GM23338 (cell line): ENCODE data around the gene TSHZ2. TPM values are rescaled to one million over a fixed set of nuclear protein-coding genes. Genes with fewer than 3 reads are reported as not detected.

Experiments
- ATAC-seq: fragments of 200-7000 bp; cut with Tn5 transposase; 3 replicates; pipeline ENCODE4 v1.9.1; 2020
- DNase-seq: peaks from one replicate; pipeline ENCODE4 v3.0.0-alpha.2; 2015; ENCODE audit warnings: low spot score
- H2AFZ ChIP-seq: fragments of 200-600 bp; sonication (generic); 2 replicates; pipeline ENCODE4 v1.8.0; 2016; ENCODE audit warnings: antibody characterized with exemption, mild to moderate bottlenecking, moderate library complexity
- H3F3A ChIP-seq: fragments of 200-600 bp; sonication (generic); replicated peaks from 2 replicates; pipeline ENCODE4 v1.8.0; 2017; ENCODE audit warnings: antibody characterized with exemption, mixed run types, low read depth
- H3K27ac ChIP-seq: fragments of 200-600 bp; sonication (generic); 2 replicates; pipeline ENCODE4 v1.6.1; 2016; ENCODE audit warnings: low read depth
- H3K27me3 ChIP-seq: fragments of 200-600 bp; sonication (generic); 2 replicates; pipeline ENCODE4 v1.8.0; 2016; ENCODE audit warnings: mild to moderate bottlenecking, mixed run types, moderate library complexity; ENCODE audit not compliant: insufficient read depth
- H3K36me3 ChIP-seq: fragments of 200-600 bp; sonication (generic); 2 replicates; pipeline ENCODE4 v1.8.0; 2016; ENCODE audit warnings: mild to moderate bottlenecking; ENCODE audit not compliant: insufficient read depth
- H3K4me1 ChIP-seq: fragments of 200-600 bp; sonication (generic); 2 replicates; pipeline ENCODE4 v1.8.0; 2016; ENCODE audit warnings: mild to moderate bottlenecking, moderate library complexity; ENCODE audit not compliant: insufficient read depth
- H3K4me2 ChIP-seq: fragments of 200-600 bp; sonication (generic); 2 replicates; pipeline ENCODE4 v1.7.1; 2017; ENCODE audit warnings: mixed run types
- H3K4me3 ChIP-seq: fragments of 200-600 bp; sonication (generic); 2 replicates; pipeline ENCODE4 v1.6.1; 2016; ENCODE audit warnings: mixed run types
- H3K79me2 ChIP-seq: fragments of 200-600 bp; sonication (generic); replicated peaks from 2 replicates; pipeline ENCODE4 v1.8.0; 2017; ENCODE audit warnings: mild to moderate bottlenecking; ENCODE audit not compliant: insufficient read depth
- H3K9me2 ChIP-seq: fragments of 200-600 bp; sonication (generic); 2 replicates; pipeline ENCODE4 v1.8.0; 2017; ENCODE audit not compliant: insufficient read depth
- H4K20me1 ChIP-seq: fragments of 200-600 bp; sonication (generic); replicated peaks from 2 replicates; pipeline ENCODE4 v1.8.0; 2017; ENCODE audit warnings: mild to moderate bottlenecking; ENCODE audit not compliant: insufficient read depth
- H3K27ac Mint-ChIP-seq: 2 replicates; pipeline ENCODE4 v1.8.0; 2020; ENCODE audit warnings: inconsistent platforms, mild to moderate bottlenecking, moderate library complexity, mixed read lengths
- H3K27me3 Mint-ChIP-seq: 3 replicates; pipeline ENCODE4 v1.8.0; 2022; ENCODE audit warnings: low read depth, mild to moderate bottlenecking, moderate library complexity, mixed read lengths, inconsistent platforms; ENCODE audit not compliant: insufficient read depth, poor library complexity
- H3K36me3 Mint-ChIP-seq: 3 replicates; pipeline ENCODE4 v1.8.0; 2021; ENCODE audit warnings: low read depth, mild to moderate bottlenecking, inconsistent platforms, moderate library complexity, mixed read lengths
- H3K4me1 Mint-ChIP-seq: 3 replicates; pipeline ENCODE4 v1.8.0; 2020; ENCODE audit warnings: mild to moderate bottlenecking, inconsistent platforms, mixed read lengths
- H3K4me3 Mint-ChIP-seq: 3 replicates; pipeline ENCODE4 v1.8.0; 2021; ENCODE audit warnings: moderate library complexity, mild to moderate bottlenecking, inconsistent platforms, mixed read lengths
- H3K9me3 Mint-ChIP-seq: 3 replicates; pipeline ENCODE4 v1.8.0; 2020; ENCODE audit warnings: moderate library complexity, mild to moderate bottlenecking, inconsistent platforms, mixed read lengths
- CTCF ChIP-seq, 2 experiments: fragments of 200-600 bp in 1 of 2; sonication (generic) in 1 of 2; conservative IDR thresholded peaks; 2 replicates each; pipeline versions ENCODE4 v1.5.1 to v1.6.1; 2016 to 2017; ENCODE audit warnings: antibody characterized with exemption in 2 of 2, low read depth in 2 of 2, mild to moderate bottlenecking in 2 of 2, moderate library complexity in 1 of 2
- EZH2 ChIP-seq: fragments of 200-600 bp; sonication (generic); IDR thresholded peaks from one replicate; pipeline ENCODE4 v1.8.0; 2017; ENCODE audit warnings: antibody characterized with exemption, mild to moderate bottlenecking, low read depth; ENCODE audit not compliant: unreplicated experiment
- EZH2phosphoT487 ChIP-seq: fragments of 200-600 bp; sonication (generic); IDR thresholded peaks from one replicate; pipeline ENCODE4 v1.8.1; 2018; ENCODE audit warnings: antibody characterized with exemption; ENCODE audit not compliant: unreplicated experiment
- NANOG ChIP-seq: IDR thresholded peaks from 2 replicates; pipeline ENCODE4 v1.6.1; 2016; ENCODE audit warnings: antibody characterized with exemption, borderline replicate concordance
- REST ChIP-seq: IDR thresholded peaks from one replicate; pipeline ENCODE4 v1.6.1; 2018; ENCODE audit warnings: antibody characterized with exemption; ENCODE audit not compliant: unreplicated experiment
- STAT1 ChIP-seq: IDR thresholded peaks from one replicate; pipeline ENCODE4 v1.6.1; 2016; ENCODE audit warnings: antibody characterized with exemption; ENCODE audit not compliant: unreplicated experiment
- ZNF114 ChIP-seq: fragments of 250-450 bp; sonication (Bioruptor Pico); IDR thresholded peaks from 2 replicates; pipeline ENCODE4 v1.5.0; 2020; ENCODE audit warnings: mild to moderate bottlenecking, moderate library complexity
- polyA plus RNA-seq: library from polyadenylated mRNA; unstranded; fragments of >200 nt; fragmentation: Nextera tagmentation; extraction: Ambion mirVana; gene quantifications from 2 replicates; pipeline ENCODE4 v1.2.1, GENCODE V29; 2016
- total RNA-seq: library from RNA; depleted of rRNA; stranded (reverse); fragments of >200 nt; shearing (Covaris generic); gene quantifications from 2 replicates; pipeline ENCODE4 v1.2.3, GENCODE V29; 2014
- TF ChIP-seq, protein P1 (sequence below): IDR thresholded peaks from 2 replicates; pipeline ENCODE4 v1.6.1; 2016; ENCODE audit warnings: antibody characterized with exemption

TSHZ2 gene
- total and polyA plus RNA-seq, 2 experiments from 2014 or later: 0.49 to 1.3 TPM

DNA sequence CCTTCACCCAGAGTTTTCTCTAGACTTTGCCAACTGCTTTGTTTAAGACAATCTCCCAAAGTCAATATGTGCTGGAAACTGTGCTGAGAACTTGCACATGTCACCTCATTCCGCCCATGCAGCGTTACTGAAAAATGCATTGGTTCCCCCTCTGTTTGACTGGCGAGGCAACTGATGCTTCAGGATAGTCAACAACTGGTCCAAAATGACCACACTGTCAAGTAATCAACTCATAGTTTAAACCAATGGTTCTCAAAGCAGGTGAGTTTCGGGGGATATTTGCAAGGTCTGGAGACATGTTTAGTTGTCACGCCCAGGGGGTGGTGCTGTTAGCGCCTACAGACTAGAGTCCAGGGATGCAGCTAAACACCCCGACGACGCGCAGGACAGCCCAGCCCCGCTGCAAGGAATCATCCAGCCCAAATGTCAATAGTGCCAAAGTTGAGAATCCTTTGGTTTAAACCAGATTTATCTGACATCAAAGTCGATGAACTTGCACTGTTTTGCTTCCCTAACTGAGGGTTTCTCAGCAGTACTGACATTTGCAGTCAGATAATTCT lies 451.5 kb downstream of the TSHZ2 start:
- no peaks in the 10 kb centered on the region for H3K9me3 Mint-ChIP-seq
- Histone ChIP-seq H3F3A (no peaks in the 10 kb centered on the region), H3K4me3 (no peak overlapping the region), H3K9me2 (peaks cover 2% of the 10 kb centered on the region; the same call in 1 of the 2 replicates), H2AFZ (peak overlapping the region; percentile 56), H3K27me3 (no peaks in the 10 kb centered on the region), H3K4me2 (no peak overlapping the region), H4K20me1 (no peaks in the 10 kb centered on the region), H3K79me2 (no peaks in the 10 kb centered on the region), H3K36me3 (no peaks in the 10 kb centered on the region), H3K4me1 (no peaks in the 10 kb centered on the region), H3K27ac (no peak overlapping the region)
- H3K4me3 Mint-ChIP-seq: no peak overlapping the region
- no peaks in the 10 kb centered on the region for H3K27me3 Mint-ChIP-seq
- DNase-seq (no peak), ATAC-seq (no peak)
- H3K36me3 Mint-ChIP-seq: no peaks in the 10 kb centered on the region
- no peak overlapping the region for H3K27ac Mint-ChIP-seq
- H3K4me1 Mint-ChIP-seq: peaks cover 8% of the 10 kb centered on the region; the same call in 2 of the 3 replicates
- TF ChIP-seq EZH2phosphoT487: no peak
- TF ChIP-seq NANOG: no peak
- peak in 1 of 2 experiments; percentile 16; a peak in 1 of 4 replicates for TF ChIP-seq CTCF (conservative IDR thresholded peaks at IDR 0.05; ENCODE audit: low read depth in 2 of 2)
- no peak for TF ChIP-seq STAT1

GRCh38 chr20:53425481-53425880 lies 453.3 kb downstream of the TSHZ2 start:
- H3F3A ChIP-seq: no peaks in the 10 kb centered on the region
- no peak overlapping the region for H3K4me3 Mint-ChIP-seq
- DNase-seq (no peak), ATAC-seq (no peak)
- H3K27ac Mint-ChIP-seq: no peak overlapping the region
- H3K27ac ChIP-seq: no peak overlapping the region
- no peaks in the 10 kb centered on the region for H3K27me3 Mint-ChIP-seq
- no peak overlapping the region for H2AFZ ChIP-seq
- H3K4me3 ChIP-seq: no peak overlapping the region
- H3K4me2 ChIP-seq: no peak overlapping the region
- no peaks in the 10 kb centered on the region for H4K20me1 ChIP-seq
- H3K36me3 ChIP-seq: no peaks in the 10 kb centered on the region
- H3K36me3 Mint-ChIP-seq: no peaks in the 10 kb centered on the region
- peaks cover 3% of the 10 kb centered on the region; the same call in 2 of the 3 replicates for H3K9me3 Mint-ChIP-seq
- peaks cover 8% of the 10 kb centered on the region; the same call in 2 of the 3 replicates for H3K4me1 Mint-ChIP-seq
- H3K4me1 ChIP-seq: no peaks in the 10 kb centered on the region
- H3K79me2 ChIP-seq: no peaks in the 10 kb centered on the region
- H3K9me2 ChIP-seq: no peaks in the 10 kb centered on the region; the same call in 1 of the 2 replicates
- H3K27me3 ChIP-seq: no peaks in the 10 kb centered on the region
- TF ChIP-seq REST: no peak
- TF ChIP-seq, protein P1, sequence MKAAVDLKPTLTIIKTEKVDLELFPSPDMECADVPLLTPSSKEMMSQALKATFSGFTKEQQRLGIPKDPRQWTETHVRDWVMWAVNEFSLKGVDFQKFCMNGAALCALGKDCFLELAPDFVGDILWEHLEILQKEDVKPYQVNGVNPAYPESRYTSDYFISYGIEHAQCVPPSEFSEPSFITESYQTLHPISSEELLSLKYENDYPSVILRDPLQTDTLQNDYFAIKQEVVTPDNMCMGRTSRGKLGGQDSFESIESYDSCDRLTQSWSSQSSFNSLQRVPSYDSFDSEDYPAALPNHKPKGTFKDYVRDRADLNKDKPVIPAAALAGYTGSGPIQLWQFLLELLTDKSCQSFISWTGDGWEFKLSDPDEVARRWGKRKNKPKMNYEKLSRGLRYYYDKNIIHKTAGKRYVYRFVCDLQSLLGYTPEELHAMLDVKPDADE: no peak
- TF ChIP-seq ZNF114 (CRISPR knock-in tag): no peak
- no peak for TF ChIP-seq EZH2
- TF ChIP-seq NANOG: no peak
